CD1c-positive myeloid dendritic cell (primary cell): ENCODE measurements around the gene LRBA.

Experiments used
- DNase-seq: peaks from one replicate; pipeline ENCODE4 v3.0.0-alpha.2; 2016; ENCODE audit errors: extremely low spot score

Gene LRBA

GRCh38 chr4:150805183-150806025, 209.7 kb downstream of the LRBA start:
- DNase-seq = no peak

- DNase-seq = no peak
Observed at GRCh38 chr4:150801833-150802232, 213.3 kb downstream of the LRBA start.

- no peak for DNase-seq
Observed at GRCh38 chr4:150799207-150799606, 215.9 kb downstream of the LRBA start.

GRCh38 chr4:150794706-150795105, 220.4 kb downstream of the LRBA start:
- no peak for DNase-seq

GRCh38 chr4:150789864-150790263, 225.2 kb downstream of the LRBA start:
- no peak for DNase-seq

- no peak for DNase-seq
Observed at GRCh38 chr4:150784939-150785338, 230.1 kb downstream of the LRBA start.

- DNase-seq = no peak
Observed at GRCh38 chr4:150784305-150784704, 230.8 kb downstream of the LRBA start.

GRCh38 chr4:150782921-150783320, 232.2 kb downstream of the LRBA start:
- DNase-seq = no peak

- DNase-seq = no peak
Observed at GRCh38 chr4:150782311-150782710, 232.8 kb downstream of the LRBA start.

- no peak for DNase-seq
Observed at GRCh38 chr4:150781191-150781590, 233.9 kb downstream of the LRBA start.

GRCh38 chr4:150779707-150780106, 235.4 kb downstream of the LRBA start:
- DNase-seq = no peak

- DNase-seq = no peak
Observed at GRCh38 chr4:150773729-150774449, 241.2 kb downstream of the LRBA start.

GRCh38 chr4:150773032-150773431, 242.1 kb downstream of the LRBA start:
- DNase-seq = no peak

GRCh38 chr4:150771382-150771781, 243.7 kb downstream of the LRBA start:
- no peak for DNase-seq

- DNase-seq = no peak
Observed at GRCh38 chr4:150769845-150770244, 245.2 kb downstream of the LRBA start.

GRCh38 chr4:150769248-150769647, 245.8 kb downstream of the LRBA start:
- DNase-seq = no peak

GRCh38 chr4:150768497-150768896, 246.6 kb downstream of the LRBA start:
- DNase-seq = no peak

- no peak for DNase-seq
Observed at GRCh38 chr4:150765216-150765615, 249.9 kb downstream of the LRBA start.

GRCh38 chr4:150751648-150752047, 263.4 kb downstream of the LRBA start:
- DNase-seq = no peak

- no peak for DNase-seq
Observed at GRCh38 chr4:150750824-150751223, 264.3 kb downstream of the LRBA start.

- no peak for DNase-seq
Observed at GRCh38 chr4:150746156-150746555, 268.9 kb downstream of the LRBA start.

- DNase-seq = no peak
Observed at GRCh38 chr4:150744570-150744969, 270.5 kb downstream of the LRBA start.
